ENCODE results near the gene ZC3H15.

Gene ZC3H15

GRCh38 chr2:186542002-186542401 is 55.9 kb downstream of the ZC3H15 start:
- DNase-seq (ENCODE audit: low read depth in 1 of 2, low spot score in 1 of 2), result no peak

GRCh38 chr2:186543561-186544131 is 57.6 kb downstream of the ZC3H15 start:
- DNase-seq (ENCODE audit: low read depth in 1 of 2, low spot score in 1 of 2), result no peak

GRCh38 chr2:186544255-186544675 is 58.2 kb downstream of the ZC3H15 start:
- DNase-seq (ENCODE audit: low read depth in 1 of 2, low spot score in 1 of 2), result no peak

GRCh38 chr2:186546846-186547245 is 60.8 kb downstream of the ZC3H15 start:
- DNase-seq (ENCODE audit: low read depth in 1 of 2, low spot score in 1 of 2), result no peak

GRCh38 chr2:186551323-186552050 is 65.4 kb downstream of the ZC3H15 start:
- DNase-seq (ENCODE audit: low read depth in 1 of 2, low spot score in 1 of 2), result no peak

GRCh38 chr2:186554429-186554828 is 68.4 kb downstream of the ZC3H15 start:
- no peak for DNase-seq (ENCODE audit: low read depth in 1 of 2, low spot score in 1 of 2)

GRCh38 chr2:186554850-186555671 is 69.0 kb downstream of the ZC3H15 start:
- no peak for DNase-seq (ENCODE audit: low read depth in 1 of 2, low spot score in 1 of 2)

GRCh38 chr2:186558512-186559276 is 72.6 kb downstream of the ZC3H15 start:
- DNase-seq (ENCODE audit: low read depth in 1 of 2, low spot score in 1 of 2), result no peak
